HK-2 (cell line): Measurements from ENCODE around the gene SLC9C2.
"Not testable (repeated sequence)": the region's sequence is repeated elsewhere in the genome, so short reads cannot be mapped to it uniquely, and the experiment has no call there.

Source experiments
- DNase-seq: peaks from one replicate; pipeline ENCODE4 v3.0.0-alpha.2; 2018; ENCODE audit not compliant: unreplicated experiment

Gene SLC9C2

GRCh38 chr1:173484276-173484675 lies 118.6 kb downstream of the SLC9C2 start:
- no peak for DNase-seq

- no peak for DNase-seq
These were observed 120.2 kb downstream of the SLC9C2 start for GRCh38 chr1:173482683-173483082.

- DNase-seq, result no peak
These were observed 121.6 kb downstream of the SLC9C2 start for GRCh38 chr1:173481195-173481772.

- DNase-seq, result no peak
These were observed 123.2 kb downstream of the SLC9C2 start for GRCh38 chr1:173479649-173480048.

GRCh38 chr1:173478094-173478674 lies 124.7 kb downstream of the SLC9C2 start:
- peak; percentile 50 for DNase-seq

GRCh38 chr1:173477286-173478093 lies 125.4 kb downstream of the SLC9C2 start, which contains the start of gene PRDX6:
TSS of gene PRDX6 (plus strand) at chr1:173477335. CDS start at chr1:173477398, 63 bp downstream.
- DNase-seq, result no peak

- peak; percentile 97 for DNase-seq
These were observed 126.1 kb downstream of the SLC9C2 start for GRCh38 chr1:173476665-173477285.

GRCh38 chr1:173476197-173476664 lies 126.6 kb downstream of the SLC9C2 start:
- DNase-seq, result no peak

- DNase-seq, result no peak
These were observed 127.2 kb downstream of the SLC9C2 start for GRCh38 chr1:173475564-173476196.

GRCh38 chr1:173474780-173475421 lies 128.0 kb downstream of the SLC9C2 start:
- not testable (repeated sequence) for DNase-seq

GRCh38 chr1:173474097-173474779 lies 128.6 kb downstream of the SLC9C2 start:
- no peak for DNase-seq

GRCh38 chr1:173473599-173474011 lies 129.3 kb downstream of the SLC9C2 start:
- DNase-seq, result no peak

- DNase-seq, result no peak
These were observed 132.3 kb downstream of the SLC9C2 start for GRCh38 chr1:173470608-173471007.

- DNase-seq, result no peak
These were observed 133.2 kb downstream of the SLC9C2 start for GRCh38 chr1:173469656-173470055.

- DNase-seq, result no peak
These were observed 135.4 kb downstream of the SLC9C2 start for GRCh38 chr1:173467426-173467825.

GRCh38 chr1:173464185-173464584 lies 138.7 kb downstream of the SLC9C2 start:
- DNase-seq, result not testable (repeated sequence)

GRCh38 chr1:173462666-173463065 lies 140.2 kb downstream of the SLC9C2 start:
- not testable (repeated sequence) for DNase-seq

GRCh38 chr1:173459885-173460284 lies 143.0 kb downstream of the SLC9C2 start:
- DNase-seq, result no peak

GRCh38 chr1:173454966-173455524 lies 147.8 kb downstream of the SLC9C2 start:
- DNase-seq, result no peak

GRCh38 chr1:173453982-173454381 lies 148.9 kb downstream of the SLC9C2 start:
- no peak for DNase-seq
